Hepatocyte (in vitro differentiated cells): Measurements from ENCODE around the gene RNF34.

Source experiments
- CTCF ChIP-seq: fragments of 200-600 bp; sonication (generic); IDR thresholded peaks from 2 replicates; pipeline ENCODE4 v1.5.1; 2016; ENCODE audit warnings: antibody characterized with exemption, mild to moderate bottlenecking; ENCODE audit not compliant: poor library complexity
- EZH2 ChIP-seq: fragments of 200-600 bp; sonication (generic); IDR thresholded peaks from 2 replicates; pipeline ENCODE4 v1.6.1; 2016; ENCODE audit warnings: antibody characterized with exemption, mild to moderate bottlenecking, borderline replicate concordance
- EZH2phosphoT487 ChIP-seq: fragments of 200-600 bp; sonication (generic); IDR thresholded peaks from one replicate; pipeline ENCODE4 v1.6.1; 2018; ENCODE audit warnings: antibody characterized with exemption, mild to moderate bottlenecking, low read depth, moderate library complexity; ENCODE audit not compliant: unreplicated experiment, severe bottlenecking

GRCh38 chr12:121364683-121365121 lies 35.2 kb upstream of the RNF34 start:
- TF ChIP-seq CTCF (no peak), EZH2 (no peak), EZH2phosphoT487 (no peak)
